Left colon (tissue), 2 donors: ENCODE results near the gene PMF1. TPM values are rescaled to one million over a fixed set of nuclear protein-coding genes. Genes with fewer than 3 reads are reported as not detected.
"Not testable (repeated sequence)": the region's sequence is repeated elsewhere in the genome, so short reads cannot be mapped to it uniquely, and the experiment has no call there.

Source experiments
- ATAC-seq: fragments of 200-7000 bp; cut with Tn5 transposase; one replicate; pipeline ENCODE4 v1.9.1; 2020; ENCODE audit warnings: mild to moderate bottlenecking, moderate library complexity
- DNase-seq, 2 donors: peaks; one replicate each; pipeline ENCODE4 v3.0.0-alpha.2; 2020
- intact Hi-C, 2 donors: fragments of 100-400 bp; cut with DNase I in 1 of 2; cut with micrococcal nuclease in 1 of 2; formaldehyde crosslinking; loops; one replicate each; pipeline versions ENCODE4 v1.11.2 to v1.14.0; 2022; cut with DNase I, micrococcal nuclease
- total RNA-seq, 2 donors: library from RNA; stranded (reverse); fragmentation: NEBNext Ultra II Directional; extraction: Animal tissue kit (Norgen Biotek cat#: 25700); gene quantifications; one replicate each; pipeline ENCODE4 v1.2.1, GENCODE V29; 2021
- donor health status: DM: no; HTN: no; CAD: no.
- donor health status: DM: yes; HTN: yes; CAD: no.

PMF1 gene
- total RNA-seq, 2 donors from 2014 or later: 39.3 to 40.3 TPM

DNA sequence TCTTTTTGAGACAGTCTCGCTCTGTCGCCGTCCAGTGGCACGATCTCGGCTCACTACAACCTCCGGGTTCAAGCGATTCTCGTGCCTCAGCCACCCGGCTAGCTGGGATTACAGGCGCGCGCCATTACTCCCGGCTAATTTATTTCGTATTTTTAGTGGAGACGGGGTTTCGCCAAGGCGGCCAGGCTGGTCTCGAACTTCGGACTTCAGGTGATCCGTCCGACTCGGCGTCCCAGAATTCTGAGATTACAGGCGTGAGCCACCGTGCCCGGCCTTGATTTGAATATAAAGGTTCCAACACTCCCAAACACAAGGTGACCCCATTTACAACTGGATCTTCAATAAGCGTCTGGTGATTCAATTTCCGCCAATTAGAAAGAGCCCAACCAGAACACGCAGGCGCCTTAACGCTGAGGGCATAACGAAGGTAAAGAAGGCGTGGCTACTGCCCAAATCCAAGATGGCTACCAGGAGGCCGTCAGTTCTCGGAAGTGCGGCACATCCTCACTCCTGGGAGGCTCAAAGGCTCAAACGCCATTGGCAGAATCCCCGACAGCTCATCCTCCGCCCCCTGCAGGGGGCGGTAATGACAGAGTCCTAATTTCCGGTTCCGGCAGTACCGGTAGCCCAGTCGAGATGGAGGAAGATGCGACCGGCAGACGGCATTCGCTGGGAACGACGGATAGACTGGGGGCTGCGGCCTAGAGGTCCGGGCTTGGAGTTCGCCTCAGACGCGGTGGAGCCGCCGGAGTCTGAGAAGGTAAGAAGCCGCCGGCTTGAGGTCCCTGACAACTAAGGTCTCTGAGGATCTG is 19.1 kb upstream of the PMF1 start, which contains the start of gene SLC25A44:
TSS of gene SLC25A44 (plus strand) at position 617 of the 812 bp plus-strand sequence. CDS start 5,744 bp downstream, outside the sequence.
- ATAC-seq: peak; percentile 97
- intact Hi-C loops: no loop called here
- DNase-seq: peak; percentile 96 to 97

DNA sequence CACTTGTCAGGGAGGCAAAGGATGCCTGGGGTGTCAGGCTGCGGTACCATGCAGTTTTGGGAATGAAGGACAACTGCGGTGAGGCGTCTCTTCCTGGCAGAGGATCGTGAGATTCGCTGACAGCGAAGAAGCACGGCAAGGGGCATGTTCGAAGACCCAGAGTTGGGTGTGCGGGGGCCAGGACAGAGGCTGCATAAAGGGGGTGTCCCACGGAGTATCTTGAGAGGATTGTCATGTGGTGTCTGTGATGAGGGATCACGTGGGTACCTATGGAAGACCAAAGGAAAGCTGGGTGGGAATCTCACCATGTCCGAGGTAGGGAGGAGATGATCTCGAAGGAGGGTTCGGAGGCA is 18.5 kb upstream of the PMF1 start:
- DNase-seq (no peak), ATAC-seq (no peak)
- intact Hi-C loops: no loop called here

DNA sequence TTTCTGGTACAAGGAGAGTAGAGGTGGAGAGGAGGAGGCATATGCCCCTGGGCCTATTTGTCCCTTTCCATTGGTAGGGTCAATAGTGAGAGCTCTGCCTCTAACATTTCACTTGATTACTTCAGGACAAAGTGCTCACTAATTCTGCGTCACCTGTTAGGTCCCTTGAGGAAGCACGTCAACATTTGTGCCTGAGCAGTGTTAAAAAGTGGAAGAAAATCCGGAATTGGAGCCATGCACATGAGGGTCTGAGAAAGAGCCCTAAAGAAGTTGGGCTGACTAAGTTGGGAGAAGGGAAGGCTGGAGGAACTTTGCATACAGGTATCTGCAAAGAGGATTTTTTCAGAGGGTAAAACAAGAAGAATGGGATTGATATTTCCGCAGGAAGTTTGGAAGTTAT is 17.0 kb upstream of the PMF1 start:
- DNase-seq (no peak), ATAC-seq (no peak)
- intact Hi-C loops: no loop called here

DNA sequence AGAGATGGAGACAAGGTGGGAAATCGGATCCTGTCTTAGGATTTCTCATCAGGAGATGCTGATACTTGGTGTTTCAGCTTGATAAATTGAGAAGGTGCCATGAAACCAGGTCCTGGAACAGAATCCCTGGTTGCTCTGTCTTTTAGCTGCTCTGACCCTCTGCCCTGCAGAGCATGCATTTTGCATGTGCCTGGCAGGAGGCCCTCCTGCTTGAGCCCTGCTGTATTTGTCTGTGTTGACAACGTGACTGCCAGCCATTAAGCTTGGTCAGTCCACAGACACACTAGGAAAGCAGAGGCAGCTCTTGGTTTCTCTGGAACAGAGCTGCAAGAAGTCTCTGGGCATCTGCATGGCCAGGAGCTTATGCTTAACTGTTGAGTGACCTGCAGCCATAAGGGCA is 16.4 kb upstream of the PMF1 start:
- DNase-seq (no peak), ATAC-seq (no peak)
- intact Hi-C loops: no loop called here

DNA sequence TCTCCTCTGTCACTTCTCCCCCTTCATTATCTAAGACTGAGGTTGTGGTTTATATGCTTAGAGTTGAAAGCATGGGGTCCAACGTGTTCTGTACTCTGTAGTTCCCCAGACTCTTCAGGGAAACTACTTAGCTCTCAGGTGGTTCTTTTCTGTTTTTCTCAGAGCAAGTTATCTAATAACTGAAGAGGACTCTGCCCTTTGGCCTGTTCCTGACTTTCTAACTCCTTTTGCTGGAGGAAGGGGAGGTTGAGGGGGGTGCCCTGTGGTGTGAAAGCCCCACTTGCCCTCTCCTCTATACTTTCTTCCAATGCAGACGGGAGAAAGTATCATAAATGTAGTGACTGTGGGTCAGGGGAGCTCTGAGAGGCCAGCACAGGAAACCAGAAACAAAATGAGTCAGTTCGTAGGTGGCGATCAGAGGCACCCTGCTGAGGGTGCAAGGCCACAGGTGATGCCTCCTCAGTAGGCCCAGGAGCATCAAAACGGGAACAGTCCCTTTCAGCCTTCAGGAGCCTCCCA is 13.9 kb upstream of the PMF1 start:
- no peak for DNase-seq
- ATAC-seq: no peak
- intact Hi-C loops: no loop called here

DNA sequence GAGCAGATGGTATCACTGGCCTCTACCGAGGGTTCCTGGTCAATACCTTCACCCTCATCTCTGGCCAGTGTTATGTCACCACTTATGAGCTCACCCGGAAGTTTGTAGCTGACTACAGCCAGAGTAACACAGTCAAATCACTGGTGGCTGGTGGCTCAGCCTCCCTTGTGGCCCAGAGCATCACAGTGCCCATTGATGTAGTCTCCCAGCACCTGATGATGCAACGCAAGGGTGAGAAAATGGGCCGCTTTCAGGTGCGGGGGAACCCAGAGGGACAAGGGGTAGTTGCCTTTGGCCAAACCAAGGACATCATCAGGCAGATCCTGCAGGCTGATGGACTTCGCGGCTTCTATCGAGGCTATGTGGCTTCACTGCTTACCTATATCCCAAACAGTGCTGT is 12.8 kb upstream of the PMF1 start:
- DNase-seq (no peak), ATAC-seq (no peak)
- intact Hi-C loops: no loop called here

DNA sequence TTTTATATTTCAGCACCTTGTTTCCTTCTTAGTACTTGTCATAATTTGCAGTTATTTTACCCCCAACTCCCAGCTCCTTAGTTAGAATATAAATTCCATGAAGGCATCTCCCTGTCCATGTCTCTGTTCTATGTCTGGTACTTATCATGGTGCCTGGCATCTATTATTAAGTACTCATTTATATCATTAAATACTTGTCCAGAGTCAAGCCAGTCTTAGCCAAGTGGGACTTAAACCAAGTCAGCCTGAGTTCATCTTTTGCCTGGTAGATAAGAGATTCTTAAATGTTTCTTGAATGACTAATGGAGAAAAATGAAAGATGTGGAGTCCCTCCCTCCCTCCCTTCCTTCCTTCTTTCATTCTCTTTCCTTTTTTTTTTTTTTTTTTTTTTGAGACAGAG is 9.5 kb upstream of the PMF1 start:
- intact Hi-C loops: no loop called here
- no peak for ATAC-seq
- DNase-seq: no peak

DNA sequence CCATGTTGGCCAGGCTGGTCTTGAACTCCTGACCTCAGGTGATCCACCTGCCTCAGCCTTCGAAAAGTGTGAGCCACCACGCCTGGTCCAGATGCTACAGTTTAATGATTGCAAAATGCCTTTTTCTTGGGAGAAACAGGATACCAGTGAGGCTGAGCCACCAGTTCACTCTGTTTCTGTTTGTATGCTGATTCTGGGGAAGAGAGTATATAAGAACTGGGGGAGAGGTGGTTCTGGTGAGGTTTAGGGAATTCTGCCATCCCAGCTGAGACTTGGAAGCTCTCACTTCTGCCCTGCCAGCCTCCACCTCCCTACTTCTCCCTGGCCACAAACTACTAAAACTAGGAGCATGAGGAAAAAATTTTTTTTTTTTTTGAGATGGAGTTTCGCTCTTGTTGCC is 8.1 kb upstream of the PMF1 start:
- intact Hi-C loops: no loop called here
- ATAC-seq (no peak), DNase-seq (no peak)

DNA sequence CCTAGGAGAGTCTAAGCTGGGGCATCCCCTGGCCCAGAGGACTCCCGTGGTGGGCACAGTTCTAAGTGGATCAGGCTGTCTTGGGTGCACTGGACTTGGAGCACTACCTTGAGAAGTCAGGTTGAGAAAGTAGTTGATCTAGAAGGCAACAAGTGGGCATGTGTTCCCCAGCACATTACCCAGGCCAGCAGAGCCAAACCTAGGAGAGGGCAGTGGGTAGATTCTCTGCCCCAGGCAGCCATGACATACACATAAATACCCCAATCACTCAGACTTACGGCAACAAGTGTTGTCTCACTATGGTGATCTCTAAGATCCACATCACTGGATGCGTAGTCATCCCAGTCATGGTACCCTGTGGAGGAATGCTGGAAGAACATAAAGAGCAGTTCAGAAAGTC is 1.6 kb upstream of the PMF1 start:
- DNase-seq: no peak
- no peak for ATAC-seq
- intact Hi-C loops: no loop called here

DNA sequence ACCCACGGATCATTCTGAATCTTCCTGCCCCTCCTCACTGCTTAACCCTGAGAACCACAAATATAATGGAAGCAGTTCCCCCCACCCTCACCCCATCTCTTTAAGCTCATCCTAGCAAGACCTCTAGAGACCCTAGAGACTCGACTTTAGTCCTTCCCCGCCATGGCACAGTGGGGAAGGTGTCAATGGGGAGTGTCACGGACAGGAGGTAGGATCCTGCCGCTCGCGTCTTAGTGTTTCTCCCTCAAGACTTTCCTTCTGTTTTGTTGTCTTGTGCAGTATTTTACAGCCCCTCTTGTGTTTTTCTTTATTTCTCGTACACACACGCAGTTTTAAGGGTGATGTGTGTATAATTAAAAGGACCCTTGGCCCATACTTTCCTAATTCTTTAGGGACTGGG is 677 bp upstream of the PMF1 start:
- DNase-seq: no peak
- intact Hi-C loops: no loop called here
- ATAC-seq: no peak

DNA sequence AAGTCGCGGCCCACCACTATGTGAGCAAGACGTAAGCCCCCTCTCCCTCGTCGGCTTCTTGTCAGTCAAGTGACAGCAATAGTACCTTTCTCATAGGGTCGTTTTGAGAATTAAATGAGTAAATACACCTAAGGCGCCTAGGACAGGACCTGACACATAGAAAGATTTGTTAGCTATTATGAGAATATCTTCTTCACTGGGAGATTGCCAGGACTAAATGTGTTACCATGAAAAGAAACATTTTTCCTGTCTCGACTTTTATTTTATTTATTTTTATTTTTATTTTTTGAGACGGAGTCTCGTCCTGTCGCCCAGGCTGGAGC is 798 bp downstream of the PMF1 start:
- ATAC-seq: no peak
- DNase-seq: no peak
- intact Hi-C loops: no loop called here

DNA sequence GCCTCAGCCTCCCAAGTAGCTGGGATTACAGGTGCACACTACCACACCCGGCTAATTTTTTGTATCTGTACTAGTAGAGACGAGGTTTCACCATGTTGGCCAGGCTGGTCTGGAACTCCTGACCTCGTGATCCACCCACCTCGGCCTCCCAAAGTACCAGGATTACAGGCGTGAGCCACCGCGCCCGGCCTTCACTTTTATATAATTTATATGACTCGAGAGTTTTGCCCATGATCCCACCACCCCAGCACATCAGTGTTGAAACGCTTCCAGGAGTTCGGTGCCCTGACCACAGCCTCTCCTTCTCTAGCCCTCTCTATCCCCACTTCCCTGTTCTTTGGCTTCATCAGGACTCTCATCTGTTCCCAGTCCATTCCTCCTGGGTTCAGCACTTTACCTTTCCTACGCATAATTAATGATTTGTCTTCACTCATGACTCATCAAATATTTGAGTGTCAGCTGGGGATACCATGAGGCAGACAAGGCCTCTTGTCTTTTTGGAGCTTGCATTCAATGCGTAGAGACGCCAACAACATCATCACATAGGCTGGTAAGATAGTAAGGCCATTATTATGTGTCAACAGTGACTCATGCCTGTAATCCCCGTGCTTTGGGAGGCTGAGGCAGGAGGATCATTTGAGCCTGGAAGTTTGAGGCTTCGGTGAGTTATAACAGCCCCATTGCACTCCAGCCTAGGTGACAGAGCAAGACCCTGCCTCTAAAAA is 1.4 kb downstream of the PMF1 start:
- ATAC-seq (no peak), DNase-seq (no peak)
- intact Hi-C loops: no loop called here

DNA sequence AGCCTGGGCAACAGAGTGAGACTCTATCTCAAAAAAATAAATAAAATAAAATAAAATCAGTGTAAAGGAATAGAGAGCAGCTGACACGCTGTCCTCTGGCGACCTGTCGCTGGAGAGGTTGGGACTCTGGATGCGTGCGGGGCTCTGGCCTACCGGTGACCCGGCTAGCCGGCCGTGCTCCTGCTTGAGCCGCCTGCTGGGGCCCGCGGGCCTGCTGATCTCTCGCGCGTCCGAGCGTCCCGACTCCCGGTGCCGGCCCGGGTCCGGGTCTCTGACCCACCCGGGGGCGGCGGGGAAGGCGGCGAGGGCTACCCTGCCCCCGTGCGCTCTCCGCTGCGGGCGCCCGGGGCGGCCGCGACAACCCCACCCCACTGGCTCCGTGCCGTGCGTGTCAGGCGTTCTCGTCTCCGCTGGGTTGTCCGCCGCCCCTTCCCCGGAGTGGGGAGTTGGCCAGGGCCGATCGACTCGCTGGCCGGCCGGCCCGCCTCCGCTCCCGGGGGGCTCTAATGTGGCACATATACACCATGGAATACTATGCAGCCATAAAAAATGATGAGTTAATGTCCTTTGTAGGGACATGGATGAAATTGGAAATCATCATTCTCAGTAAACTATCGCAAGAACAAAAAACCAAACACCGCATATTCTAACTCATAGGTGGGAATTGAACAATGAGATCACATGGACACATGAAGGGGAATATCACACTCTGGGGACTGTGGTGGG is 3.7 kb downstream of the PMF1 start:
- DNase-seq, intact Hi-C loops: not testable (repeated sequence)

DNA sequence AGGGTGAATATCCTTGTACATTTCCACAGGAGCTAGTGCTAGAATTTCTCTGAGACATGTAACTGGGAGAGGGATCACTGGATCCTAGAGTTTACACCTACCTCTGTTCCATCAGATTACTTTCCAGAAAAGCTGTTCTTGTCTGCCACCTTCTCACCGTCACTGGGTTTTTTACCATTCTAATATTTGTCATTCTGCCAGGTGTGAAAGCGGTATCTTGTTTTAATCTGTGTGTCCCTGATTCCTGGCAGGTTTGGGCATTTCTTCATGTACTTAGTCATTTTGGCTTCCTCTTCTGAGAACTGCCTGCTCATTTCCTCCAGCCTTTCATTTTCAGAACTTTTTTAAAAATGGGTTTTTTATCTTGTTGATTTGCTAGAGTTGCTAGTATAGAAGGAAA is 5.1 kb downstream of the PMF1 start:
- intact Hi-C loops: no loop called here
- DNase-seq: no peak
- ATAC-seq: no peak

More for the DNA sequence above, 3.7 kb downstream of the PMF1 start:
- ATAC-seq: not testable (repeated sequence)

DNA sequence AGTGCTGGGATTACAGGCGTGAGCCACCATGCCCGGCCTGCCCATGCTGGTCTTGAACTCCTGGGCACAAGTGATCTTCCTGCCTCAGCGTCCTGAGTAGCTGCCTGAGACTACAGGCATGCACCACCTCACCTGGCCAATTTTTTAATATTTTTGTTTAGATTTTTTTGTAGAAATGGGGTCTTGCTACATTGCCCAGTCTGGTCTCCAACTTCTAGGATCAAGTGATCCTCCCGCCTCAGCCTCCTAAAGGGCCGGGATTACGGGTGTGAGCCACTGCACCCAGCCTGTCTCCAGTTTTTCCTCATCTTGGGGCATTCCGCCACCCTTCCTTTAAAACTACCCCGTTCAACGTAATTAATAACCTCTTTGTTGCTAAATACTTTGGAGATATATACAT is 7.4 kb downstream of the PMF1 start:
- intact Hi-C loops: no loop called here
- ATAC-seq (no peak), DNase-seq (no peak)

DNA sequence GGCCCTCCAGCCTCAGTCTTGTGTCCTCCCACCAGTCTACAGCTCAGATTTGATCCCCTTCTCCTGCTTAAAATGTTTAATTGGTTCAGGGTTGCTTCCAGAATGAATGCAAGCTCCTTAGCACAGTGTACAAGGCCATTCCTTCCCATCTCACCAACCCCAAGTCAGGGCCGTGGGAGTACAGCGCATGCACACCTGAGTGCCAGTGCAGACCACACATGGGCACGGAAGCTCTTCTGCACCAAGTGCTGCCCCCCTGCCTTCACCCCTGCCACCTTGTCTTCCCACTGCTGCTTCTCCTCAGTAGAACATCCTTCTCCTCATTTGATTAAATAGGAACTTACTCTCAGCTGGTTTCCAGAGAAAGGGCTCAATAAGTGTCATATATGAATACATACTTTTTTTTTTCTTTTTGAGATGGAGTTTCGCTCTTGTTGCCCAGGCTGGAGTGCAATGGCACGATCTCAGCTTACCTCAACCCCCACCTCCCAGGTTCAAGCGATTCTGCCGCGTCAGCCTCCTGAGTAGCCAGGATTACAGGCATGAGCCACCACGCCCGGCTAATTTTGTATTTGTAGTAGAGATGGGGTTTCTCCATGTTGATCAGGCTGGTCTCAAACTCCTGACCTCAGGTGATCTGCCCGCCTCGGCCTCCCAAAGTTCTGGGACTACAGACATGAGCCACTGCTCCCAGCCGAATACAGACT is 9.3 kb downstream of the PMF1 start:
- ATAC-seq (no peak), DNase-seq (no peak)
- intact Hi-C loops: no loop called here

DNA sequence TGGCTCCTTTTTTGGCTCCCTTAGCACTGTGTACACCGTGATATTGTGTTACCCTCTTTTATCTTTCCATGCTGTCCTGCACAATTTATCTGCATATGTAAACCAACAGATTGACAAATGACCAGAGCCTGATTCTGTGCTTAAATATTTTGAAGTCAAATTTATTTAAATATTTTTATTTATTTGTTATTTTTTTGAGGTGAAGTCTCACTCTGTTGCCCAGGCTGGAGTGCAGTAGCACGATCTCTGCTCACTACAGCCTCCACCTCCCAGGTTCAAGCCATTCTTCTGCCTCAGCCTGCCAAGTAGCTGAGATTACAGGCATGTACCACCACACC is 12.8 kb downstream of the PMF1 start:
- intact Hi-C loops: loop anchor here (2.0 to 5.0 kb wide), 3 partner anchors 78 to 137 kb away; no protein-coding TSS in a partner anchor
- no peak for DNase-seq
- no peak for ATAC-seq

DNA sequence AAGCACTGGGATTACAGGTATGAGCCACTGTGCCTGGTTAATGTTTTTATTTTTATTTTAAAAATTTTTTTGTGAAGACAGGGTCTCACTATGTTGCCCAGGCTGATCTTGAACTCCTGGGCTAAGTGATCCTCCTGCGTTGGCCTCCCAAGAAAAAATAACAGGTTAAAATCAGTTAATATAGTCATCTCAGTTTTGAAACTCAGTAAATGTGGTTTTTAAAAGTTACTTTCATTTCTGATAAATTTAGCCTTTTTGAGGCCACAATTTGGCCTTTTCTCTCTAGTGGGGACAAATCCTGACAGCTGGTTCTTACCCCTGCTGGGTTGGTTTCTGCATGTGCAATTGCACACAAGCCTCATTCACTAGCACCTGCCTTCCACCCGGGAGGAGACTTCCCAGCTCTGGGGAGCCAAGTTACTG is 13.3 kb downstream of the PMF1 start:
- ATAC-seq (no peak), DNase-seq (no peak)
- intact Hi-C loops: loop anchor here (5.0 kb wide), 2 partner anchors 79 to 134 kb away; no protein-coding TSS in a partner anchor

DNA sequence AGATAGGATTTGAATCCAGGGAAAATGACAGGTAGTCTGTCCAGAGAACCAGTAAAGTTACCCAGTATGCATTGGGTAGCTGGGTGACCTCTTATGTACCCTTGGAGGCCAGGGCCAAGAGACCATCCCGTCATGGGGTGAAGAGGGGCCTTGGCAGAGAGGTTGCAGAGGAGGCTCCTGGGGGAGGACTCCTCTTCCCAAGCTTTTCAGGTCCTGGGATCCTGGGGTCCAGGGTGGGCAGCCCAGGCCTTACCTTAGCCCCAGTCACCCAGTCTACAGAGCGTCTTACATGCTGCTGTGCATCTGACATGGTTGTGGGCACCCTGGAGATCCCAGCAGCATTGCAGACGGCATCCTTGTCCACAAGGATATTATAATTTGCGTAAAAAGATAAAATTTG is 14.0 kb downstream of the PMF1 start:
- no peak for DNase-seq
- intact Hi-C loops: loop anchor here (5.0 kb wide), 2 partner anchors 79 to 134 kb away; no protein-coding TSS in a partner anchor
- ATAC-seq: no peak
